Measurements from ENCODE around the gene SNRNP40. TPM values are rescaled to one million over a fixed set of nuclear protein-coding genes. Genes with fewer than 3 reads are reported as not detected.

SNRNP40 gene
- 10 to 100 TPM; 66.5 to 75.3 (median 74.3) TPM for polyA plus RNA-seq (ENCODE audit: insufficient read length in 3 of 3)
- long read RNA-seq, donor 1, transcript SNRNP40-201 (10 exons, 1,597 nt) = major isoform, 20 of 21 reads
- long read RNA-seq, donor 1, partial matches to known transcripts = 0 of 21 reads
- long read RNA-seq, donor 1, other reads (novel, unspliced or antisense) = 0 of 21 reads
- long read RNA-seq, donor 2, transcript SNRNP40-201 (10 exons, 1,597 nt) = major isoform, 18 of 20 reads
- long read RNA-seq, donor 2, partial matches to known transcripts = 0 of 20 reads
- long read RNA-seq, donor 2, other reads (novel, unspliced or antisense) = 0 of 20 reads
- long read RNA-seq, donor 3, transcript SNRNP40-201 (10 exons, 1,597 nt) = major isoform, 38 of 39 reads
- long read RNA-seq, donor 3, partial matches to known transcripts = 0 of 39 reads
- long read RNA-seq, donor 3, other reads (novel, unspliced or antisense) = 0 of 39 reads
- long read RNA-seq, donor 4, transcript SNRNP40-201 (10 exons, 1,597 nt) = major isoform, 18 of 22 reads
- long read RNA-seq, donor 4, partial matches to known transcripts = 0 of 22 reads
- long read RNA-seq, donor 4, other reads (novel, unspliced or antisense) = 0 of 22 reads
- long read RNA-seq, donor 5 = 0 reads
- long read RNA-seq, donor 6, transcript SNRNP40-201 (10 exons, 1,597 nt) = major isoform, 21 of 26 reads
- long read RNA-seq, donor 6, partial matches to known transcripts = 0 of 26 reads
- long read RNA-seq, donor 6, other reads (novel, unspliced or antisense) = 0 of 26 reads
- long read RNA-seq, donor 7, transcript SNRNP40-201 (10 exons, 1,597 nt) = major isoform, 31 of 37 reads
- long read RNA-seq, donor 7, partial matches to known transcripts = 0 of 37 reads
- long read RNA-seq, donor 7, other reads (novel, unspliced or antisense) = 0 of 37 reads
- long read RNA-seq, donor 8, transcript SNRNP40-201 (10 exons, 1,597 nt) = major isoform, 40 of 45 reads
- long read RNA-seq, donor 8, partial matches to known transcripts = 0 of 45 reads
- long read RNA-seq, donor 8, other reads (novel, unspliced or antisense) = 0 of 45 reads
- long read RNA-seq, donor 9, transcript SNRNP40-201 (10 exons, 1,597 nt) = major isoform, 12 of 13 reads
- long read RNA-seq, donor 9, partial matches to known transcripts = 0 of 13 reads
- long read RNA-seq, donor 9, other reads (novel, unspliced or antisense) = 0 of 13 reads
- long read RNA-seq, donor 10, transcript SNRNP40-201 (10 exons, 1,597 nt) = major isoform, 29 of 34 reads
- long read RNA-seq, donor 10, partial matches to known transcripts = 0 of 34 reads
- long read RNA-seq, donor 10, other reads (novel, unspliced or antisense) = 0 of 34 reads
- long read RNA-seq, donor 11, transcript SNRNP40-201 (10 exons, 1,597 nt) = major isoform, 21 of 22 reads
- long read RNA-seq, donor 11, partial matches to known transcripts = 0 of 22 reads
- long read RNA-seq, donor 11, other reads (novel, unspliced or antisense) = 0 of 22 reads
- long read RNA-seq, donor 12, transcript SNRNP40-201 (10 exons, 1,597 nt) = major isoform, 10 of 11 reads
- long read RNA-seq, donor 12, partial matches to known transcripts = 0 of 11 reads
- long read RNA-seq, donor 12, other reads (novel, unspliced or antisense) = 0 of 11 reads
- long read RNA-seq, donor 13, transcript SNRNP40-201 (10 exons, 1,597 nt) = major isoform, 49 of 58 reads
- long read RNA-seq, donor 13, partial matches to known transcripts = 6 of 58 reads
- long read RNA-seq, donor 13, other reads (novel, unspliced or antisense) = 0 of 58 reads
- long read RNA-seq, donor 14, transcript SNRNP40-201 (10 exons, 1,597 nt) = major isoform, 18 of 26 reads
- long read RNA-seq, donor 14, partial matches to known transcripts = 5 of 26 reads
- long read RNA-seq, donor 14, other reads (novel, unspliced or antisense) = 0 of 26 reads
- long read RNA-seq, donor 15, transcript SNRNP40-201 (10 exons, 1,597 nt) = major isoform, 13 of 15 reads
- long read RNA-seq, donor 15, partial matches to known transcripts = 0 of 15 reads
- long read RNA-seq, donor 15, other reads (novel, unspliced or antisense) = 0 of 15 reads
- long read RNA-seq, donor 16, transcript SNRNP40-205 (2 exons, 743 nt) = minor isoform, 6 of 74 reads
- long read RNA-seq, donor 16, transcript SNRNP40-201 (10 exons, 1,597 nt) = major isoform, 57 of 74 reads
- long read RNA-seq, donor 16, partial matches to known transcripts = 8 of 74 reads
- long read RNA-seq, donor 16, other reads (novel, unspliced or antisense) = 0 of 74 reads

GRCh38 chr1:31296486-31297276, at the start of gene SNRNP40, which contains the start of gene ZCCHC17:
TSS of gene SNRNP40 (minus strand) at chr1:31296788. CDS start at chr1:31296751, 37 bp downstream.
TSS of gene ZCCHC17 (plus strand) at chr1:31297032. CDS start at chr1:31310099, 13,067 bp downstream.
- DNase-seq (ENCODE audit: extremely low read depth in 1 of 11, low read depth in 9 of 11, low spot score in 4 of 11) = peak; percentile 96 to 100 (median 99)

DNA sequence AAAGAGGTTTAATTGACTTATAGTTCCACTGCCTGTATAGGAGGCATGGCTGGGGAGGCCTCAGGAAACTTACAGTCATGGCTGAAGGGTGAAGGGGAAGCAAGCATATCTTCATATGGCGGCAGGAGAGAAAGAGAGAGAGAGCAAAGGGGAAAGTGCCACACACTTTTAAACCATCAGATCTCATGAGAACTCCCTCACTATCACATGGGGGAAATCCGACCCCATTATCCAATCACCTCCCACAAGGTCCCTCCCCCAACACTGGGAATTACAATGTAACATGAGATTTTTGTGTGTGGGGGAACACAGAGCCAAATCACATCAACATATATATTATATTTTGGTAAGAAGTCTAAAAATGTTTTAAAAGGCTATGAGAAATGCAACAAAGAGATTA, 49.0 kb upstream of the SNRNP40 start:
- no peak for DNase-seq (ENCODE audit: extremely low read depth in 1 of 11, low read depth in 9 of 11, low spot score in 4 of 11)

DNA sequence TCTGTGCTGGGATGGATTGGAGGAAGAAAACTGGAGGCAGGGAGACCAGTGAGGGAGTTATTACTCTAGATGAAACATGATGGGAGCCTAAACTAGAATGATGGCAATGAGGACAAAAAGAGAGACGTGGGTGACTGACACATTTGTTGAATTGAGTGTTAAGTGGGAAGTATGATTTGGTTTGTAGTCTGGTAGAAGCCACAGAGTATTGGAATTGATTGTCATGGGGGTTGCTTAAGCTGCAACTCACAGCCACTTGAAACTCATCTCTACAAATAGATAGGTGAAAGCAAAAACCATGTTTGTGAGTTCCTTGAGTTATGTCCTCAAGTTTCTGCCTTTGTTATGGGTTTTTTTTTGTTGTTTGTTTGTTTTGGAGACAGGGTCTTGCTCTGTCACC, 47.9 kb upstream of the SNRNP40 start:
- no peak for DNase-seq (ENCODE audit: extremely low read depth in 1 of 11, low read depth in 9 of 11, low spot score in 4 of 11)

- DNase-seq (ENCODE audit: extremely low read depth in 1 of 11, low read depth in 9 of 11, low spot score in 4 of 11) = no peak
Observed at GRCh38 chr1:31336687-31337467, 40.3 kb upstream of the SNRNP40 start.

DNA sequence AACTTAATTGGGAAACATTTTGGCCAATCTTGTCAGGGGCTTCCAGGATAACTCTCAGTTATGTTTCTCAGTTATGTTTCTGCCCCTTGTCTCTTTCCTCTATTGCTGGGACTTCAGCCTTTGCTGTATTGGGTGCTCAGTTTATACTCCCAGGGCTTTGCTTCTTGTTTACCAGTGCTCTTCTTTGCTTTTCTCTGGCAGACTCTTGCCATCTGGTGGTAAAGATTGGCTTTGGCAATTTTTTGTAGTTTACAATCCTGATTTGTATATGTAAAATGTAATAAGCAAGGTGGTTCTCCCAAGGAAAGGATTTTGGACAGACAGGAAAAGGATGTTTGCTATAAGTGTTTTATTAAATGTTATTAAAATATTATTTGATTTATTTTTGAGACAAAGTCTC, 38.4 kb upstream of the SNRNP40 start:
- peak in 4 of 11 donors; percentile 5 to 20 (median 10) for DNase-seq (ENCODE audit: extremely low read depth in 1 of 11, low read depth in 9 of 11, low spot score in 4 of 11)

DNA sequence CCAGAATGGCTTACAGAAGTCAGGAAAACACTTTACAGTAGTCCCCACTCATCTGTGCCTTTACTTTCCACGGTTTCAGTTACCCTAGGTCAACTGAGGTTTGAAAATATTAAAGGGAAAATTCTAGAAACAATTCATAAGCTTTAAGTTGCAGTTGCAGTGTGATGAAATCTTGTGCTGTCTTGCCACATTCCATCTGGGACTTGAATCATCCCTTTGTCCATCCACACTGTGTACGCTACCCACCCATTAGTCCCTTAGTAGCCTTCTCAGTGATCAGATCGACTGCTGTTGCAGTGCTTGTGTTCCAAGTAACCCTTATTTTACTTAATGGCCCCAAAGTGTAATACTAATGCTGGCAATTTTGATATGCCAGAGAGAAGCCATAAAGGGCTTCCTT, 30.8 kb upstream of the SNRNP40 start:
- no peak for DNase-seq (ENCODE audit: extremely low read depth in 1 of 11, low read depth in 9 of 11, low spot score in 4 of 11)

GRCh38 chr1:31326461-31326860, 29.9 kb upstream of the SNRNP40 start:
- no peak for DNase-seq (ENCODE audit: extremely low read depth in 1 of 11, low read depth in 9 of 11, low spot score in 4 of 11)

DNA sequence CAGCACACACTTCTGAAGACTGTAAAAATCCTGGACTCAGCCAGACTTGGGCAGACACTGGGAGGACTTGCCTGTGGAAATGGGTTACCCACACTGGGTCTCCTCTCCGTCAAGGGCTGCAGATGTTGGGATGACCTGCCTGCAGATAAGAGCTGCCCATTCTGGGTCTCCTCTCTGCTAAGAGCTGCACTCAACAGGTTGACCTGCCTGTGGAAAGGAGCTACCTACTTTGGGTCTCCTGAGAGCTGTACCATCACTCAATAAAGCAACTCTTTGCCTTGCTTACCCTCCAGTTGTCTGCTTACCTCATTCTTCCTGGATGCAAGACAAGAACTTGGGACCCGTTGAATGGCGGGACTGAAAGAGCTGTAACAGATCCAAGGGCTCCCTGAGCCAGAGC, 28.4 kb upstream of the SNRNP40 start:
- no peak for DNase-seq (ENCODE audit: extremely low read depth in 1 of 11, low read depth in 9 of 11, low spot score in 4 of 11)

GRCh38 chr1:31324093-31324492, 27.5 kb upstream of the SNRNP40 start:
- DNase-seq (ENCODE audit: extremely low read depth in 1 of 11, low read depth in 9 of 11, low spot score in 4 of 11) = no peak

DNA sequence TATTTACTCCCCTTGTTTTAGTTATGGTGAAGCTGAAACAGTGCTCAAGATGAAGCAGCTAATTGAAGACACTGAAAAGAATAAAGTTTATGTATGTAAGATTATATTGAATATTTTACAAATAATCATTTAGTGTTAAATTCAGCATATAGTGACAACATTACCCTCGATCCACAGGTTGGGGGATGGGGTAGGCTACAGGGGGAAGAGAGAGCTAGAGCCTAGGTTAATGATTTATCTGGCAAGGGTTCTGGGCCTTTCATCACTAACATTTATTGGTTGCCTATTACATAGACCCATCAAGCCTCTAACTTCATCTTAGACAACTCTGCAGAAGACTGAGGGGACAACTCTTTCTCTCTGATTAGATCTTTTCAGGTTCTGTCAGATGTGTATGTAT, 21.6 kb upstream of the SNRNP40 start:
- no peak for DNase-seq (ENCODE audit: extremely low read depth in 1 of 11, low read depth in 9 of 11, low spot score in 4 of 11)

- no peak for DNase-seq (ENCODE audit: extremely low read depth in 1 of 11, low read depth in 9 of 11, low spot score in 4 of 11)
Observed at GRCh38 chr1:31315902-31316301, 19.3 kb upstream of the SNRNP40 start.

DNA sequence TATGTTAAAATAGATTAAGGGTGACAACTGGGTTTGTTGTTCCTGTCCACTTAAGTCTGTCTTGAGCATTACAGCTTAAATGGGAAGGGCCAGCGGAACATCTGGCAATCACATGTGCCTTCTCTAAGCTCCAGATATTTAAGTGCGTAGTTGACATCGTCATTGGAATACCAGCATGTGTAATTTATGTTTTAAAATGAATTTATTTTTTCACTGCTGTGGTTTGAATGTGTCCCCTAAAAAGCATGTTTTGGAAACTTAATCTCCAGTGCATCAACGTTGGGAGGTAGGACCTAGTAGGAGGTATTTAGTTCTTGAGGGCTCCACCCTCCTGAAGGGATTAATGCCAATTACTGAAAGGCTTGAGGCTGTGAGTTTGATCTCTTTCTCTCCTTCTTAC, 13.6 kb upstream of the SNRNP40 start:
- no peak for DNase-seq (ENCODE audit: extremely low read depth in 1 of 11, low read depth in 9 of 11, low spot score in 4 of 11)

GRCh38 chr1:31308036-31308435, 11.4 kb upstream of the SNRNP40 start:
- no peak for DNase-seq (ENCODE audit: extremely low read depth in 1 of 11, low read depth in 9 of 11, low spot score in 4 of 11)

DNA sequence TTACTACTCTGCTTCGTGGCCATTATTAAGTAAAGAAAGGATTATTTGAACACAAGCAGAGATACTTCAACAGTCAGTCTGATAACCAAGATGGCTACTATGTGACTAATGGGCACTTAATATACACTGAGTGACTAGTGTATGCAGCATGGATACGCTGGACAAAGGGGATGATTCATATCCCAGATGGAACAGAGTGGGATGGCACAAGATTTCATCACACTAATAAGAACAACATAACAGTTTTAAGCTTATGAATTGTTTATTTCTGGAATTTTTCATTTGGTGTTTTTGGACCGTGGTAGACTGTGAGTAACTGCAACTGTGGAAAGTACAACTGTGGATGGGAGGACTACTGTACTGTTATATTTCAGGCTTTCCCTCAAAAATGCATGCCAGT, 9.7 kb upstream of the SNRNP40 start:
- DNase-seq (ENCODE audit: extremely low read depth in 1 of 11, low read depth in 9 of 11, low spot score in 4 of 11) = no peak

DNA sequence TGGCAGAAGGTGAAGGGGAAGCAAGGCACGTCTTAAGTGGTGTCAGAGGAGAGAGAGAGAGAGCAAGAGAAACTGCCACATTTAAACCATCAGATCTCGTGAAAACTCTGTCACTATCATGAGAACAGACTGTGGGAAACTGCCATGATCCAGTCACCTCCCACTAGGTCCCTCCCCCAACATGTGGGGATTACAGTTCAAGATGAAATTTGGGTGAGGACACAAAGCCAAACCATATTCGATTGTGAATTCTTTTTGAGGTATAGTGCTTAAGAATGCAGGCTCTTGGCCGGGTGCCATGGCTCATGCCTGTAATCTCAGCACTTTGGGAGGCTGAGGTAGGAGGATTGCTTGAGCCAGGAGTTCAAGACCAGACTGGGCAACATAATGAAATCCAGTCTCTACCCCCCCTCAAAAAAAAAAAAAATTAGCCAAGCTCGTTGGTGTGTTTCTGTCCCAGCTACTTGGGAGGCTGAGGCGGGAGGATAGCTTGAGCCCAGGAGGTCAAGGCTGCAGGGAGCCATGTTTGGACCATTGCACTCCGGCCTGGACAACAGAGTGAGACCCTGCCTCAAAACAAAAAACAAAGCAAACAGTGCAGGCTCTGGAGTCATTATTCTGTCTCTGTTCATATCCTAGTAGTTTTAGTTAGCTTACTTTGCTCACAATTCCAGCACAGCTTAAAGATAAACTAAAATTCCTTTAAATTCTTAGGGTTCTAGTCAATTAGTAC, 6.3 kb upstream of the SNRNP40 start:
- DNase-seq (ENCODE audit: extremely low read depth in 1 of 11, low read depth in 9 of 11, low spot score in 4 of 11) = no peak
